ENCODE data around the gene TMEM132D.
A peak's percentile ranks its signal among the peaks of the same experiment; 100 is the strongest.

The TMEM132D gene

GRCh38 chr12:129145381-129145780 is 758.4 kb downstream of the TMEM132D start:
- no peak for DNase-seq

- no peak for DNase-seq
These were observed 765.0 kb downstream of the TMEM132D start for GRCh38 chr12:129138776-129139175.

DNA sequence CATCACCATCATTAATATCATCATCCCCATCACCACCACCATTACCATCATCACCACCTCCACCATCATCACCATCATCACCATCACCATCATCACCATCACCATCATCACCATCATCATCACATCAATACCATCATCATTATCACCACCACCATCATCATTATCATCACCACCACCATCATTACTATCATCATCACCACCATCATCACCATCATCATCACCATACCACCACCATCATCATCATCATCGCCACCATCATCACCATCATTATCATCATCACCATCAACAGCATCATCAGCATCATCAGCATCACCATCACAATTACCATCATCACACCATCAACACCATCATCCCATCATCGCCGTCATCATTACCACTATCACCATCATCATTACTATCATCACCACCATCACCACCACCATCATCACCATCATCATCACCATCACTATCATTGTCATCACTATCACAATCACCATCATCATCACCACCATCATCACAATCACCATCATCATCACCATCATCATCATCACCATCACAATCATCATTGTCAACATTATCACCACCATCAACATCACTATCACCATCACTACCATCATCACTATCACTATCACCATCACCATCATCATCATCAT is 767.0 kb downstream of the TMEM132D start:
- DNase-seq: no peak

DNA sequence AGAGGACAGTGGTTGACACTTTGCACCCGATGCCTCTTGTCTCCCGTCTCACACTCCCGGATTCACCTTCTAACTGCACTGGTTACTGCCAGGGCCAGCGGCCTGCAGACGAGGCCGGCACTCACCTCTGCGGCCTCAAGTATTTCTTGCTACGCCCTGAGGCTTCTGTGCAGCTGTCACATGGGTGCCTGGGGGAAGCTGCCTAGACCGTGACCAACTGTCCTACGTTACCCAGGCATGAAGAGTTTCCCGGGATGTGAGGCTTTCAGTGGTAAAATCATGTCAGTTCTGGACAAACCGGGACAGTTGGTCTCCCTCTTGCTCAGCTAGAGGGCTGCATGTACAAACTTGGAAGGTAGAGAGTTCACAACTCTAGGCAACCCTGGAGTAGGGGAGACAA is 776.1 kb downstream of the TMEM132D start:
- DNase-seq: no peak

DNA sequence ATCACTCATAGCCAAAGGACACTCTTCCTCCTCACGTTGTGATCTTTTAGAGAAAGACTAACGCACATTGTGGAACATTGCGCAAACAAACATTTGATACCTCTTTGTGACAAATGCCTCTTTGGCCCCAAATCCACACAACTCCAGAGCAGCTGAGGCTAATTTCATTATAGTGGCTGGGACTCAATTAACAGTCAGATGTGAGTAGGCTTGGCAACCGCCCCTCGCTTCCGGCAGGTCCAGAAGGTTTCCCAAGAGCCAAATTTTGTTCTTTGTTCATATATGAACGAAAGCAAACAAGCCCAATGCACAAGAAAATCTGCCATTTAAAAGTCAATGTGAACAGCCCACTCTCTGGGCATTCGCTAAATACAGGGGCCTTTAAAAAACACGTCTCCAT is 776.6 kb downstream of the TMEM132D start:
- no peak for DNase-seq

- DNase-seq: no peak
These were observed 784.3 kb downstream of the TMEM132D start for GRCh38 chr12:129119537-129119936.

DNA sequence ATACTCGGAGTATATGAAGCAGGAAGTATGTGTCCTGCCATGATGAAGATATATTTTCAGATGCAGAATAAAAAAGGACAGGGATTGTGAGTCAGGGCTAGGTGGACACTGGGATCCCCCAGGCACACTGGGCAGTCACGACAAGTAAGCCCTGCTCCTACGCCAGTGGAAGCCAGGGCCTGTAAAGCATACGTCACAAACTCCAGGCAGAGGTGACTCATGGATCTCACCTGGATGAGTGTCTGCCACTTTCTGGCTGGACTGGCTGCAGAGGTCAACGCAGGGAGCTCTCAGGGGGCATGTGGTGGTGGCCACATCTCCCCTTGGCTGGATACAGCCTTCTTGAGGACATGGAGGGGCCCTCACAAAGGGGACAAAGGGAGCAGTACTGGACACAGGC is 788.3 kb downstream of the TMEM132D start:
- DNase-seq: no peak

GRCh38 chr12:129110575-129110974 is 793.2 kb downstream of the TMEM132D start:
- DNase-seq: no peak

- no peak for DNase-seq
These were observed 794.4 kb downstream of the TMEM132D start for GRCh38 chr12:129109174-129110001.

DNA sequence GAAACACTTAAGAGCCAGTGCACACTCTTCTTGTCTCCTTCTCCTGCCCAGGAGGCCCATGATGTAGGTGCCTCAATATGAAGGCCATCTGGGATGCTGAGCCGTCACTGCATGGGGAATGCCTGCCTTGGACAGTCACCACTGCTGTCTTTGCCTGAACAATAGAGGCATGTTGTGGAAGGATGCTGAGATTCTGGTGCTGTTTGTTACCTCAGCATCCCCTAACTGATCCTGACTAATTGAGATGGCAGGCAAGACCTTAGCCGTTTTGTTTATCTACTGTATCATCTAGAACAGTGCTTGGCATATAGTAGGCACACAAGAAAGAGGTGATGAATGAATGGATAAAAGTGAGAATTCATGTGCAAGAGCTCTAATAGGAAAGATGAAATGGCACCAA is 797.1 kb downstream of the TMEM132D start:
- no peak for DNase-seq

DNA sequence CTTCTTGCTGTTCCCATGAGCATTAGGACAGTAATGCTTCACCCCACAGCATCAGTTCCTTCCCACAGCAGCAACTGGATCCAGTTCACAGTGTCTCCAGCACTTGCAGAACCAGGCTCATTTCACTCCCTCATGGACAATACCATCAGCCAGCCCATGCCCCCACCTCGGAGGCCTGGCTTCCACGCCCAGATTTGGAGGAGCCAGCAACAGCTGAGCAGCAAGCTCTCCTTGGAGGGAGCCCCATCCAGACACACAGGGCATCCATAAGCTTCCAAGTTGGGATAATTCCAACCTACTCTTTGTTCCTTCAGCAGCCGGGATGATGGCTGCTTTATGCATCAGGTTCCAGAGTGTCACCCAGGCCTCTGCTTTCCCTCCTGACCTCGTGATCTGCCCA is 800.6 kb downstream of the TMEM132D start:
- DNase-seq: no peak

DNA sequence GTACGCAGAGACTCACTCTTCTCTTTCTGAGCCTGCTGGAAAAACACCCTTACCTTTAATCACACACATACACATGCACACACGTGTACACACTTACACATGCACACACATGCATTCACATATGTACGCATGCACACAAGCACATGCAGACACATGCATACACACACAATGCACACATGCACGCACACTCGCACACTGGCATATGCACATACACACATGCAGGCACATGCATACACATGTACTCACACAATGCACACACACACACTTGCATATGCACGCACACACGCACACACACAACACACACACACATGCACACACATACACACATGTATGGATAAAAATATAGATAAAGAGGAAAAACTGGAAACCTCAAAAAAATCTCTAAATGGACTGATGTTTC is 801.6 kb downstream of the TMEM132D start:
- DNase-seq: no peak

DNA sequence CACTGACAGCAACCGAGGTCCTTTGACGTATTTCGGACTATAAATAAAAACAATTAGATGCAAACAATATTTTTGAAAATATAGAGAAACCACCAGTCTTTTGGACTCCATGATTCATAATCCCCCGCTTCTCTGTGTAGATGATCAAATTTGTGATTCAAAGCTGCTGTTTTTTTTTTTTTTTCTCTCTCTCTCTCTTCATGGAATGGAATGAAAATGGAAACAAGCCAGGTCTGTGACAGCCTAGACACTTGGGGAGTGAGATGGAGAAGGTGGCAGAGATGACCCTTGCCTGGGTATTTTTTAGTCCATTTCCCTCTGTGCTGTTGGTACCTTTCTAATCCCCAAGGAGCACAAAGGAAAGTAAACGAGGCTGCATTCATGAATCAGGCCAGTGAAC is 802.0 kb downstream of the TMEM132D start:
- DNase-seq: no peak

- no peak for DNase-seq
These were observed 802.4 kb downstream of the TMEM132D start for GRCh38 chr12:129101404-129101803.

GRCh38 chr12:129097451-129097850 is 806.4 kb downstream of the TMEM132D start:
- no peak for DNase-seq

GRCh38 chr12:129096968-129097367 is 806.9 kb downstream of the TMEM132D start:
- DNase-seq: peak; percentile 11

DNA sequence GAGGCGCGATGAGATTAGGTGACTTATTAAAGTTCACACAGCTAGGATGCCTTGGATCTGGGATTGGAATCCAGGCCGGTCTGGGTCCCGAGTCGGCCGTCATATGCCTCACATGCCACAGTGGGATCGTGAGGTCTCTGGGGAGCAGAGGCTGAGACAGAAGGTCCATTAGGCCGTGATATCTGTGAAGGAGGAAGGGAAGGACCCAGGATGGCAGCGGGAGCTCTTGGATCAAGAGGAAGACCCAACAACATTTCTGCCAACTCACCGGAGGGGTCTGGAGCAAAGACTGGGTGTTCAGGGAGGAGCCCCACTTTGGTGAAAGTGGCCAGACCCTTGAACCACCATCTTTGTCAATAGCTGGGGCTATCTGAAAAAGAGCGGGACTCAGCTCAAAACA is 807.6 kb downstream of the TMEM132D start:
- DNase-seq: no peak

DNA sequence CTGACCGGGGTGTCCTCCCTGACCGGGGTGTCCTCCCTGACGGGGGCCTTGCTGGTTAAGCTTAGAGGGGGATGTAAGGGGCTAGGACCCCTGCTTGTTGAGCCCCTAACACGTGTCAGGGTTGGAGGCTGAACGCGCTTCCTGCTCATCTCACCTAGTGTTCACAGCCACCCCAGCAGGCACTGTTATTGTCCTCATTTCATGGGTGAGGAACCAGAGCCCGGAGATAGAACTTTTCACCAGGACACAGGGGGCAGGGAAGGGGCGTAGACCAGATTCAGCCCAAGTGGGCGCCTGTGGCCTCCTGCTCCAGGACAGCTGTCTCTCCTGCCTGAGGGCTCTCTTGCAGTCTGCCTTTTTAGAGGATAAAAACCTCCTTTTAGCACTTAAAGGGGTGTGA is 814.2 kb downstream of the TMEM132D start:
- no peak for DNase-seq

DNA sequence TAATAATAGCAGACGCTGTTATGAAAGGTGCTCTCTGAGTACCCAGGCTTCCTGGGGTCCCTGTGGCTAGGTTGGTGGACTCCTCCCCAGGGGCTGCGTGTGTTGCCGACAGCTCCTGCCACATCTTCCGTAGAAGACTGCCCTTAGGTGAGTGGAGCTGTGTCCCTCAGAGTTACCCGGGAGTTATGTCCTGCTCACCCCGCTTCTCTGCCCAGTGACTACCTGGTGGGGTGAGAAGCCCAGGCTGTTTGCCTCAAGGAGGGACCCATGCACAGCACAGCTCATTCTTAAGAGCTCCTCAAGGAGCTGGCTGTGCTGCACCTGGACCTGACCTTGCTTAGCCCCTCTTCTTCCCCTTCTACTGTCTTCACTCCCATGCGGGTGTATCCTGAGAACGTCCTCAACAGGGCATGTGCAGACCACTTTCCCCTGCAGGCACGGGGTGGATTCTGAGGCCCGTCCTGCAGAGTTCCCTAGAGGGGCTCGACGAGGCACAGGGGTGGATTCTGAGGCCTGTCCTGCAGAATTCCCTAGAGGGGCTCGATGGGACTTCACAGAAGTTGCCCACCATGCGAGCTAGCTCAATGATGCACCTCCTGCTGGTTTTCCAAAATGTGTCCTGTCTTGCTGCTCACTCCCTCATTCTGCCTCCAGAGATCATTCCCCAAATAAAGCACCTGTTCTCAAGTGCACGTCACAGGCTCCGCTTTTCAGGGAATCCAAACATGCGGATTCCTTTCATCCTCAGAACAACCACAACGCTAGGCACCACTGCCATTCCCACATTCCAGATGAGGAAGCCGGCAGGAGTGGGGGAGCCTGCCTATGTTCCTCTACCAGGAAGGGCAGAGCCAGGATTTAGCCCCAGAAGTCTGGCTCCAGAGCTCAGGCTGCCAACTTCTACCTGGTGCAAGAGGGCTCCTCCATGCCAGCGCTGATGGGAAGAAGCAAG is 818.7 kb downstream of the TMEM132D start:
- DNase-seq: no peak

- no peak for DNase-seq
These were observed 820.5 kb downstream of the TMEM132D start for GRCh38 chr12:129083121-129083840.

DNA sequence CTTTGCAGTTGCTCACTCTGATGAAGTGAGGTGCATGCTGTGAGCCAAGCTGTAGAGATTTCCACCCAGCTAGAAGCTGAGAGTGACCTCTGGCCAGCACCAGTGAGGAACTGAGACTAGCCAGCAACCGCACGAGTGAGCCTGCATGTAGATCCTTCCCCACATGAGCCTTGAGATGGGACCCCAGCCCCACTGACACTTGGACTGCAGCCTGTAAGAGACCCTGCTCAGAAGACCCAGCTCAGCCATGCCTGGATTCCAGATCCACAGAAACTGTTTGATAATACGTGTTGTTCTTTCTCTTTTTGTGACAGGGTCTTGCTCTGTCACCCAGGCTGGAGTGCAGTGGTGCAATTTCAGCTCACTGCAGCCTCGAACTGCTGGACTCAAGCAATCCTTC is 821.4 kb downstream of the TMEM132D start:
- no peak for DNase-seq

GRCh38 chr12:129081755-129082250 is 822.0 kb downstream of the TMEM132D start:
- DNase-seq: no peak

GRCh38 chr12:129080821-129081220 is 823.0 kb downstream of the TMEM132D start:
- no peak for DNase-seq

All from NCI-H146 (cell line).